Thyroid gland (tissue), 4 donors: ENCODE measurements around the gene RBCK1.

Experiments
- POLR2A ChIP-seq, 2 donors: fragments of 450-650 bp; IDR thresholded peaks; one replicate each; pipeline ENCODE4 v1.6.1; 2017; ENCODE audit warnings: antibody characterized with exemption in 2 of 2, mild to moderate bottlenecking in 2 of 2, moderate library complexity in 1 of 2
- TF ChIP-seq, protein P1 (sequence below), 6 experiments: fragments of 200-600 bp in 3 of 6; fragments of 450-650 bp in 3 of 6; sonication (generic) in 3 of 6; IDR thresholded peaks; one replicate each; pipeline ENCODE4 v1.5.1; 2016 to 2019; ENCODE audit warnings: antibody characterized with exemption in 6 of 6, mild to moderate bottlenecking in 2 of 6, inconsistent platforms in 1 of 6, moderate library complexity in 1 of 6

DNA sequence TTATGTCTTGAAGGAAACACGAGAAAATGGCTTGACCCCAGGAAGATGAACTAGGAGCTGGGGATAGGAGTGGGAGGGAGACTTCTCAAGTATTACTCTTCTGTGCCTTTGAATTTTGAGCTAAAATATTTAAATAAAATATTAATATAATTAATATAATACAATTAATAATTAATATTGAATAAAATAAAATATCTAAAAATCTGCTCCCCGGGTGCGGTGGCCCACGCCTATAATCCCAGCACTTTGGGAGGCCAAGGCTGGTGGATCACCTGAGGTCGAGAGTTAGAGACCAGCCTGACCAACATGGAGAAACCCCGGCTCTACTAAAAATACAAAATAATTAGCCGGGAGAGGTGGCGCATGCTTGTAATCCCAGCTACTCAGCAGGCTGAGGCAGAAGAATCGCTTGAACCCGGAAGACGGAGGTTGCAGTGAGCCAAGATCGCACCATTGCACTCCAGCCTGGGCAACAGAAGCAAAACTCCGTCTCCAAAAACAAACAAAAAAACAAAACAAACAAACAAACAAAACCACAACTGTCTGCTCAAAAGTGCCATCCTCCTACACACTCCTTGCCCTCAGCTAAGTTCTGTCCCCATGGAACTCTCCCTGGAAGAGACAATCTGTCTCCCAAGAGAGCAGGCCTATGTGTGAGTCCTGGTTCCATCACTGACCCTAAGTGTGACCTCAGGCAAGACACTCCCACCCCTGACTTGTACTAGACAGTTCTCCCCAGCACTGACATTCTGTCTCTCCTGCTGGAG lies 41.2 kb upstream of the RBCK1 start:
- TF ChIP-seq POLR2A (IDR thresholded peaks at IDR 0.05): no peak
- TF ChIP-seq, protein P1, sequence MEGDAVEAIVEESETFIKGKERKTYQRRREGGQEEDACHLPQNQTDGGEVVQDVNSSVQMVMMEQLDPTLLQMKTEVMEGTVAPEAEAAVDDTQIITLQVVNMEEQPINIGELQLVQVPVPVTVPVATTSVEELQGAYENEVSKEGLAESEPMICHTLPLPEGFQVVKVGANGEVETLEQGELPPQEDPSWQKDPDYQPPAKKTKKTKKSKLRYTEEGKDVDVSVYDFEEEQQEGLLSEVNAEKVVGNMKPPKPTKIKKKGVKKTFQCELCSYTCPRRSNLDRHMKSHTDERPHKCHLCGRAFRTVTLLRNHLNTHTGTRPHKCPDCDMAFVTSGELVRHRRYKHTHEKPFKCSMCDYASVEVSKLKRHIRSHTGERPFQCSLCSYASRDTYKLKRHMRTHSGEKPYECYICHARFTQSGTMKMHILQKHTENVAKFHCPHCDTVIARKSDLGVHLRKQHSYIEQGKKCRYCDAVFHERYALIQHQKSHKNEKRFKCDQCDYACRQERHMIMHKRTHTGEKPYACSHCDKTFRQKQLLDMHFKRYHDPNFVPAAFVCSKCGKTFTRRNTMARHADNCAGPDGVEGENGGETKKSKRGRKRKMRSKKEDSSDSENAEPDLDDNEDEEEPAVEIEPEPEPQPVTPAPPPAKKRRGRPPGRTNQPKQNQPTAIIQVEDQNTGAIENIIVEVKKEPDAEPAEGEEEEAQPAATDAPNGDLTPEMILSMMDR (IDR thresholded peaks at IDR 0.05): no peak
